ENCODE measurements around the gene SCARB1.

The SCARB1 gene

DNA sequence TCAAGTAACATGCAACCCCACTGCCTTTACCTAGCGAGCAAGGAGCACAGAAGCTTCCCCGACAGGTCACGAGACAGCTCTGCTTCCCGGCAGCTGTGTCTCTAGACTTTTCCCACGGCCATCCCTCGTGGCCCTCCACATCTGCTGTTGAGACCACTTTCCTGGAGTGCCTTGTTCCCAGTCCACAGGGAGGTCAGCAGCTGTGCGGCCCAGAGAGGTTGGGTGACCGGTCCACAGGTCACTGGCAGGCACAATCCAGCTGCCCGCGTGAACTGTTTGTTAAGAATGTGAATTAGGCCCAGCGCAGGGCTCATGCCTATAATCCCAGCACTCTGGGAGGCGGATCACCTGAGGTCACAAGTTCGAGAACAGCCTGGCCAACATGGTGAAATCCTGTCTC lies 71.5 kb downstream of the SCARB1 start:
- no peak for DNase-seq

DNA sequence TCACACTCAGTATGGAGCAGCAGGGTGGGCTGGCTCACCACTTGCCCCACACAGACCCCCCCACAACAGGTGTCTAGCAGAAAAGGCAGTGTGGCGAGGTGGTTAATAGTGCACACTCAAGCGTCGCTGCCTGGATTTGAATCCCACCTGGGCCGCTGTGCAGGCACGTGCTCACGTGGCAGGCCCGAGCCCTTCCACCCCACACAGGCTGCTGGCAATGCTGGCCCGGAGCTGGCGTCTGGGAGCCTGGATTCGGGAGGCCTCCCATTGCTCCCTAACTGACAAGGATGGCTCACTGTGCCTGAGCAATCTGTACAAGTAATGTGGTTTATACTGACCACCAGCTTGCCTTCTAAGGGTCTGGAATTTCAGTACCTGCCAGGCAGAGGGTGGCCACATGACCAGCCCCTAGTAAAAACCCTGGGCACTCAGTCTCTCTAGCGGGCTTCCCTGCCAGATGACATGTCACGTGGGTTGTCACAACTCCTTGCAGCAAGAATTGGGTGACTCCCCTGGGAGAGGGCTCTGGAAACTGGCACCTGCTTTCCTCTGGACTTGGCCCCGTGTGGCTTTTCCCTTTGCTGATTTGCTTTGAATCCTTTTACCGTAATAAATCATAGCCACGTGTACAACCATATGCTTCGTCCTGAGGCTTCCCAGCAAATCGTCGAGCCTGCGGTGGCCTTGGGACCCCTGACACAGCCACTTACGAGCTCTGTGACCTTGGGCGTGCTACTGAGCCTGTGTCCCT lies 72.8 kb downstream of the SCARB1 start:
- DNase-seq = no peak

GRCh38 chr12:124788936-124789555 lies 74.6 kb downstream of the SCARB1 start:
- DNase-seq = no peak

DNA sequence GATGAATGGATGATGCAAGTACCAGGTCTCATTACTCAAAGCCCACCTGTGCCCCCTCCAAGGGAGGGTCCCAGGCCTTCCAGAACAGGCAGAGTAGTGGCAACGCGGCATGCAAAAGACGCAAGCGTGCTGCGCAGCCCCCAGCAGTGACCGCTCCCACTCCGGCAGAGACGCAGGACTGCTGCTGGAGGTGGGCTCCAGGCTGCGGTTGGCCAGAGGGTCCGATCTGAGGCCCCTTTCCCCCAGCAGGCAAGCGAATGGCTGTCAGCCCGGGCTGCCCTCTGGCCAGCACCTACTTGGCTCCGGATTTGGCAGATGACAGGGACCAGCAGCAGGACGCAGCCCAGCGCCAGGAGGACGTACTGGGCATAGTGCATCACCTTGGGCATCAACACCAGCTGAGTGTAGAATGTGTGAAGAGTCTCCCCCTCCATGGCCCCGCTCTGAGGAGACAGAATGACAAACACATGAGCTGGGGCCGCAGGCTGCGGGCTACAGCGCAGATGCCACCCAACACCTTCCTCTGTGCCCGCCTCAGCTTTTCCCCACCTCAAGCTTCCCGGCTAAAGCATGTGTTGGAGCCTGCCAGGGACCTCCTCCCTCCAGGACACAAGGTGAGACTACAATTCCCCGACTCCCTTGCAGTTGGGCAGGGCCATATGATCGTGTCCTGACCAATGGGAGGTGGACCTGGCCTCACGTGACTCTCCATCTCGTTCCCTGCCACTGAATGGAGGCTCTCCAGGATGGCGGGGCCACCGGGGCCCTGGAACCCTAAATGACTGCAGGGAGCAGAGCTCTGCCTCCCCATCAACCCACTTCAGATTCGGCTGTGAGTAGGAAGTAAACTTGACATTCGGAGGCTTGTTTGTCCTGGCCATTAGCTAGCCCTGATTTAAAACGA lies 77.4 kb downstream of the SCARB1 start:
- peak; percentile 90 for DNase-seq

DNA sequence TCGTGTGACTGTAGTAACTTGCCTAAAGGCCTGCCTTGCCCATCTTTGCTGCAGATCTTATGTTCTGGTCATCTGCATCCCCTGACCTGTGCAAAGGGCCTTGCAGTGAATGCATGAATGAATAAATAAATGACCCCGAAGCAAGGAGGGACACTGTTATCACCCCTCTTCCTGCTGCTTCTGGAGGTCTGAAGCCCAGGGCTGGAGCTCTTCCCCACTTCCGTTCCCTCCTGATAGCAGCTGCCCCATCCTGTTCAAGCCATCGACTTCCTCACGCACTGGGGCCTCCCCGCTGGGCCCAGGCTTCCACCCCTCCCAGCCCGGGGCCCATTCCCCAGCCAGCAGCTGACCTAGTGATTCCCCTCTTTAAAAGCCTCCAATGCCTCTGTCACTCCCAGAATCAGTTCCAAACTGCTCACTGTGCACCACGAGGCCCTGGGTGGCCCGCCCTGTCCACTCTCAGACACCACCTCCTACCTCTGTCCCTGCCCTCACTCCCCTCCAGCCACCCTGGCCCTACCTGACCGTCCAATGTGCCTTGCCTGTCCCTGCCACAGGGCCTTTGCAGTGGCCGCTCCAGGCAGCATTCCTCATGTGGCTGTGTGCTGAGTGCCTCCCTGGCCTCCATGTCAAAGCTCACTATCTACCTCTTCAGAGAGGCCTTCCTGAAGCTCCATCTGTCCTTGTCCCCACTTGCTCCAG lies 78.6 kb downstream of the SCARB1 start:
- DNase-seq = no peak

DNA sequence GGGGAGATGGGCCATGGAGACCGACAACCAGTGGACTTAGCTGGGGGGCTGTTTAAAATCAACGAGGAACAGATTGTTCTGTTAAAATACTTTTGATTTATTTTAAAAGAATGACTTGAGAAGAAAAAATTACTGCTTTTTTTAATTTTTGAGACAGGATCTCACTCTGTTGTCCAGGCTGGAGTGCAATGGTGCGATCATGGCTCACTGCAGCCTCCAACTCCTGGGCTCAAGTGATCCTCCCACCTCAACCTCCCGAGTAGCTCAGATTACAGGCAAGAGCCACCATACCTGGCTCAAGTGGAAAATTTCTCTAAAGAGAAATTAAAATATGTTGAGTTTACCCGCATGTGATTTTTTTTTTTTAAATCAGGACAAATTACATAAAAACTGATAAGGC lies 80.6 kb downstream of the SCARB1 start:
- DNase-seq = no peak

DNA sequence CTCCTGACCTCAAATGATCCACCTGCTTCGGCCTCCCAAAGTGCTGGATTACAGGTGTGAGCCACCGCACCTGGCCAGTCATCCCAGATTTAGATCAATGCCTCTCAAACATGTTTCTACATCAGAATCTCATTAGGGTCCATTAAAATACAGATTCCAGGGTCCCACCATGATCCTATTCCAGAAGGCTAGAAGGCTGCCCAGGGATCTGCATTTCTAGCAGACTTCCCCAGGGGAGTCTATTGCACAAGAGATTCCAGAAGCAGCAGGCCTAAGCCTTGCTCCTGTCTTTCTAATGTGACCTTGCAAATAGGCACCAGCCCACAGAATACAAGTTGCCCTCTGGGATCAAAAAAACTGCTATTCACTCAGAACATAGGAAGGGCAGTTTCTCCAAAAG lies 81.5 kb downstream of the SCARB1 start:
- no peak for DNase-seq

GRCh38 chr12:124780752-124781685 lies 82.6 kb downstream of the SCARB1 start:
- no peak for DNase-seq

DNA sequence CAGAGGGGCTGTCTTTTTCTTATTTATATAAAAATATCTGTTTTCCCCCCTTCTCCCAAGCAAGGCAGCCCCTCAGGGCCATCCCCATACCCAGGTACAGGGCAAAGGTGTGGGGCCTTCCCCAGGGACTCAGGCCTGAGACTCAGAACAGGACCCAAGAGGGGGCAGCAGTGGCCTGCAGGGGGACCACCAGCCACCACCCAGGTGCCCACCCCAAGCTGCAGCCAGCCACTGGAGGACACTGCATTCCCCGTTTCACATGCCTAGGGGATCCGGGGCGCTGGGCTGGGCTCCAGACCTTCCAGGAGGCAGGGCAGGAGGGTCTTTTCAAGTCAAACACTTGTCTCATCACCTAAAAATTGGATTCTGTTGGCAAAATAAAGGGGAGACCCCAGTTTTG lies 83.3 kb downstream of the SCARB1 start:
- no peak for DNase-seq

- DNase-seq = no peak
Measured at GRCh38 chr12:124779161-124780141, 84.2 kb downstream of the SCARB1 start.

DNA sequence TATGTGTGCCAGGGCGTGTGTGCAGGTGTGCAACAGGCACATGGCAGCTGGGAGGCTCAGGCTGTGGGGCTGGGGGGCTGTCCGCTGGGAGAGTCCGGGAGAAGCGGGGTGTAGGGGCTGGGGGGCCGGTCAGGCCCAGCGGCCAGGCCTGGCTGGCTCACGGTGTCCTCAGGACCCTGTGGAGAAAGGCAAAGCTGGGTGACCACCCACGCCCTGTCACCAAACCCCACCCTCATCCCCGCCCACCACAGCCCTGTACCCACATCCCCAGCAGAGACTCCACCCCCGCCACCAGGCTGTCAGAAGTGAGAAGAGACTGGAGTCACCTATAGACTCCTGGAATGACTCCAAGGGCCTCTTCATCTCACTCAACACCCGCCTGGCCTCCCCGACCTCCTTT lies 85.3 kb downstream of the SCARB1 start:
- DNase-seq = no peak

GRCh38 chr12:124777399-124778372 lies 86.0 kb downstream of the SCARB1 start:
- DNase-seq = no peak

GRCh38 chr12:124776125-124776513 lies 87.5 kb downstream of the SCARB1 start:
- no peak for DNase-seq

GRCh38 chr12:124774462-124775167 lies 89.0 kb downstream of the SCARB1 start:
- DNase-seq = no peak

- DNase-seq = no peak
Measured at GRCh38 chr12:124774054-124774461, 89.6 kb downstream of the SCARB1 start.

GRCh38 chr12:124772289-124773170 lies 91.1 kb downstream of the SCARB1 start:
- no peak for DNase-seq

- DNase-seq = peak; percentile 91
Measured at GRCh38 chr12:124771462-124772288, 92.0 kb downstream of the SCARB1 start.

Measured in retina (tissue), 1 donor.